DMS114 treated with DMSO at 0.1 percent for 48 hours (cell line): ENCODE measurements around the gene CES3.

Experiments used
- DNase-seq: peaks from one replicate; lab custom pipeline; 2025; ENCODE audit not compliant: unreplicated experiment; lab: John Stamatoyannopoulos, UW

The CES3 gene

GRCh38 chr16:67000384-67001351, 39.6 kb downstream of the CES3 start:
- peak; percentile 48 for DNase-seq

- no peak for DNase-seq
Measured at GRCh38 chr16:67001726-67002125, 40.7 kb downstream of the CES3 start.

GRCh38 chr16:67006930-67007658, 46.0 kb downstream of the CES3 start:
- DNase-seq: no peak

- DNase-seq: no peak
Measured at GRCh38 chr16:67009158-67009557, 48.1 kb downstream of the CES3 start.

- DNase-seq: no peak
Measured at GRCh38 chr16:67011274-67011673, 50.2 kb downstream of the CES3 start.

- no peak for DNase-seq
Measured at GRCh38 chr16:67013233-67013822, 52.3 kb downstream of the CES3 start.

- DNase-seq: peak; percentile 47
Measured at GRCh38 chr16:67013823-67014633, 53.0 kb downstream of the CES3 start.

GRCh38 chr16:67014634-67015312, 53.7 kb downstream of the CES3 start:
- no peak for DNase-seq

- no peak for DNase-seq
Measured at GRCh38 chr16:67015313-67015731, 54.3 kb downstream of the CES3 start.

GRCh38 chr16:67016143-67016542, 55.1 kb downstream of the CES3 start:
- no peak for DNase-seq

GRCh38 chr16:67016681-67017420, 55.8 kb downstream of the CES3 start:
- DNase-seq: no peak

GRCh38 chr16:67017421-67017750, 56.3 kb downstream of the CES3 start:
- no peak for DNase-seq

- peak; percentile 48 for DNase-seq
Measured at GRCh38 chr16:67017810-67018488, 56.9 kb downstream of the CES3 start.

GRCh38 chr16:67019171-67019570, 58.1 kb downstream of the CES3 start:
- DNase-seq: no peak

GRCh38 chr16:67021321-67021720, 60.3 kb downstream of the CES3 start:
- DNase-seq: no peak

- DNase-seq: no peak
Measured at GRCh38 chr16:67022531-67023214, 61.6 kb downstream of the CES3 start.

- no peak for DNase-seq
Measured at GRCh38 chr16:67023689-67024088, 62.6 kb downstream of the CES3 start.
